G401 (cell line): ENCODE data around the gene BCAT1. TPM values are rescaled to one million over a fixed set of nuclear protein-coding genes. Genes with fewer than 3 reads are reported as not detected.
A peak's percentile ranks its signal among the peaks of the same experiment; 100 is the strongest.
"Not testable (repeated sequence)": the region's sequence is repeated elsewhere in the genome, so short reads cannot be mapped to it uniquely, and the experiment has no call there.

Source experiments
- DNase-seq: peaks from one replicate; pipeline ENCODE4 v3.0.0-alpha.2; 2015; ENCODE audit warnings: low spot score
- in situ Hi-C: cut with HindIII; loops from 2 replicates; pipeline ENCODE4 v1.10.0; 2016; ENCODE audit warnings: low sequenced_read_pairs, mixed read lengths
- total RNA-seq: library from RNA; depleted of rRNA; stranded (reverse); fragments of >200 nt; shearing (Covaris generic); gene quantifications from 2 replicates; pipeline ENCODE4 v1.2.3, GENCODE V29; 2014

BCAT1 gene
- total RNA-seq, 1 experiment from 2014 or later: 0.81 TPM

DNA sequence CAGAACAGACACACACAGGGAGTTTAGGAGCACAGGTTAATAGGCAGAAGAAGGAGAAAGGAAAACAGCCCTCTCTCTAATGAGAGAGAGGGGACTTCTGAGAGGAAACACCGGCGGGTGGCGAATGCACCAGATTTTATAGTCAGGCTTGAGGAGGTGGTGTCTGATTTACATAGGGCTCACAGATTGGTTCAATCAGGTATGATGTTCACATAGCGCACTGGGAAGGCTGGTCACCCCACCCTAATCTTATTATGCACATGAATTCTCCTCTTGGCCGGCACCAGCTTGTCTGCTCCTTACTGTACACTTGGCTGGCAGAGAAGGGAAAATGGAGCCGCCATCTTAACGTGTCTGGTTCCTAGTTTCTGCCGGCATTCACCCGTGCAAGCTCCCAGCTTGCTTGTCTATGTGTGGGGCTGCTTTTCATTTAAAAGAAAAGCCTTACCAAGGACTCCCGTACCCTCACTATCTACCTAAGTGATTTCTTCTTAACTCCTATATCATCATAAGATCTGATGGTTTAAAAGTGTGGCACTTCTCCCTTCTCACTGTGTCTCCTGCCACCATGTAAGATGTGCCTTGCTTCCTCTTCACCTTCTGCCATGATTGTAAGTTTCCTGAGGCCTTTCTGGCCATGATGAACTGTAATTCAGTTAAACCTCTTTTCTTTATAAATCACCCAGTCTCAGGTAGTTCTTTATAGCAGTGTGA is 15.1 kb downstream of the BCAT1 start:
- in situ Hi-C loops: no loop called here
- DNase-seq: no peak

DNA sequence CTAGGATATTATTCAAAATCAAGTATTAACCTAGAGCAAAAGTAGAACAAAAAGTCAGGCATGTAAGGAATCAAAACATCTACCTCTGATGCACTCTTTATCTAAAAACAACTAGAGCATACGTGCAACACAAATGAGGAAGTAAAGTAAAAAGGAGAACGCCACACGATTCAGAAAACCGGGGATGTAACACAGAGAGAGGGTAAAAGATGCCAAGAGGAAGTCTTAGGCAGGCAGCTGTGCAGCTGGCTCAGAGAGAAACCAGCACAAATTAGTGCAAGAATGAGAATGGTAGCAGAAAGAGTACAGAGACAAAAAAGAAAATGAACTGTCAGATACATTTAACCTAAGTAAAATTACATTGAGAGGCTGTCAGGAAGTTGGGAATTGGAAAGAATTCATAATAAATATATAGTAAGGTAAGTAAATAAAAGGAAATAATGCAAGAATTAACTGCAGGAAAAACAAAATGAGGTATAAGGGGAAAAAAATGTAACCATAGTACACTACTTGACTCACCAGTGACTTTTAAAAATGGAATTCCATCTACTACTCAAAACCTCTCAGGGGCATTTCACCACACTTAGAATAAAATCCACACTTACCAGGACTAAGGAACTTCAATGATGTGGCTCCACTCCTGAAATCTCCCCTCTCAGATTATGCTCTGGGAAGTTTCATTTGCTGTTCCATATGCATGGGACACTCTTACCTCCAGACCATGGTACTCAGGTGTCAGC is 17.1 kb downstream of the BCAT1 start:
- no peak for DNase-seq
- in situ Hi-C loops: no loop called here

DNA sequence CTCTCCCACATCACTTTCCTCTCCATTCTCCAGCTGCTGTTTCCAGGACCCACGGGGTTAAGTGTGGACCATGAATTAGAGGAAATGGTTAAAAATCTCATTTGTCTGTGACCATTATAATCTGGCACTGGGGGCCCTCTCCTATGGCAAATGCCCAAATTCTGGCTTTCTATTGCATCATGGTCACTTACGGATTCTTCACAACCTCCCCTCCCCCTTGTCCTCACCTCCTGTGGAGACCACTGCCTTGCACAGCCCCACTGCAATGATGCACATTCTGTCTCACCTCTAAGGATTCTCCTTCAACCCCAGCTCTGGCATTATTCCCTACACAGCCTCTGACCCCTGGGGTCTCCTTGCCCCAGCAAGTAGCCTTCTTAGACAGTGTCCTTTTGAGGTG is 18.9 kb downstream of the BCAT1 start:
- in situ Hi-C loops: no loop called here
- no peak for DNase-seq

DNA sequence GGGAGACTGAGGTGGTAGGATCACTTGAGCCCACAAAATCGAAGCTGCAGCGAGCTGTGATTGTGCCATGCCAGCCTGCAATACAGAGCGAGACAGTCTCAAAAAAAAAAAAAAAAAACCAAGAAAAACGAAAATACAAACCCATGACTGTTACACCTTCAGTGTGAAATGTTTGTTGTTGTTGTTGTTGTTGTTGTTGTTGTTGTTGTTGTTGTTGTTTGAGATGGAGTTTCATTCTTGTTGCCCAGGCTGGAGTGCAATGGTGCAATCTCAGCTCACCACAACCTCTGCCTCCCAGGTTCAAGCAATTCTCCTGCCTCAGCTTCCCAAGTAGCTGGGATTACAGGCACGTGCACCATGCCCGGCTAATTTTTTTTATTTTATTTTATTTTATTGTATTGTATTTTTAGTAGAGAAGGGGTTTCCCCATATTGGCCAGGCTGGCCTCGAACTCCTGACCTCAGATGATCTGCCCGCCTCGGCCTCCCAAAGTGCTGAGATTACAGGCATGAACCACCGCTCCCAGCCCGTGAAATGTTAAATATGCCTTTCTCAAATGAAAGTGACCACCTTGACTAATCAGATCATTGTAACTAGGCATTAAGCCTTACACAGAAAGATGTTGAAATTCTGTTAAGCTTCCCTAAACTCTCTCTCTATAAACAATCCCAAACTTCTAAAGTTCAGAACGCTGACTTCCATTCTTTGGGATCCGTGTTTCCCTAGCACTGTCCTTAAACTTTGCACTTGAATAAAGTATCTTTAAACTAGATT is 20.2 kb downstream of the BCAT1 start:
- DNase-seq, in situ Hi-C loops: not testable (repeated sequence)

DNA sequence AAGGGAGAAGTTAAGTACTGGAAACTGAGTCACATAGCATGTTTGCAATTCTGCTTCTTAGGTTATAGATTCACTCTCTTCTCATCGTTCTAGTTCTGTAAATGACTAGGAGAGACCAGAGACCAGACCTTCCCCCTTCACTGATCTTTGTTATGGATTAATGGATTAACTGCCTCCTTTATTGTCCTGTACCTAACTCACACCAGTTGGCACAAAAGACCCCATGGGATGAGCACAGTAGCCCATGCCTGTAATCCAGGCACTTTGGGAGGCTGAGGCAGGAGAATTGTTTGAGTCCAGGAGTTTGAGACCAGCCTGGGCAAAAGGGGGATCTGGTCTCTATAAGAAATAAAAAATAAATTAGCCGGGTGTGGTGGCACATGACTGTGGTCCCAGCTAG is 20.8 kb downstream of the BCAT1 start:
- no peak for DNase-seq
- in situ Hi-C loops: no loop called here

DNA sequence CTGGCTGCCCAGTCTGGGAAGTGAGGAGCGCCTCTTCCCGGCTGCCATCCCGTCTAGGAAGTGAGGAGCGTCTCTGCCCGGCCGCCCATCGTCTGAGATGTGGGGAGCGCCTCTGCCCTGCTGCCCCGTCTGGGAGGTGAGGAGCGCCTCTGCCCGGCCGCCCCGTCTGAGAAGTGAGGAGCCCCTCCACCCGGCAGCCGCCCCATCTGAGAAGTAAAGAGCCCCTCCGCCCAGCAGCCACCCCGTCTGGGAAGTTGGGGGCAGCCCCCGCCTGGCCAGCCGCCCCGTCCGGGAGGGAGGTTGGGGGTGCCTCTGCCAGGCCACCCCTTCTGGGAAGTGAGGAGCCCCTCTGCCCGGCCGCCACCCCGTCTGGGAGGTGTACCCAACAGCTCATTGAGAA is 22.8 kb downstream of the BCAT1 start:
- DNase-seq, in situ Hi-C loops: not testable (repeated sequence)

DNA sequence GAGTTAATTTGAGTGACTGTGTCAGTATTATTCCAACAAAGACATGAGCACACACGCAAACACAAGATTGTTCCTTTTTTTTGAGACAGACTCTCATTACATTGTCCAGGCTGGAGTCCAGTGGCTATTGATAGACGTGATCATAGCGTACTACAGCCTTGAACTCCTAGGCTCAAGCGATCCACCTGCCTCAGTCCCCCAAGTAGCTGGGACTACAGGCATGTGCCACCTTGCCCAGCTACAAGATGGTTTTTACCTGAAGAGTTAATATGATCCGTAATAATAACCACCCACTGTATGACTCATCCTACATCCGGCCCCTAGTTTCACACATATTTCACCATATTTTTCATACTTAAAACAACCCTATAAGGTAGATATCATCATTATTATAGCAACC is 26.8 kb downstream of the BCAT1 start:
- in situ Hi-C loops: no loop called here
- no peak for DNase-seq

DNA sequence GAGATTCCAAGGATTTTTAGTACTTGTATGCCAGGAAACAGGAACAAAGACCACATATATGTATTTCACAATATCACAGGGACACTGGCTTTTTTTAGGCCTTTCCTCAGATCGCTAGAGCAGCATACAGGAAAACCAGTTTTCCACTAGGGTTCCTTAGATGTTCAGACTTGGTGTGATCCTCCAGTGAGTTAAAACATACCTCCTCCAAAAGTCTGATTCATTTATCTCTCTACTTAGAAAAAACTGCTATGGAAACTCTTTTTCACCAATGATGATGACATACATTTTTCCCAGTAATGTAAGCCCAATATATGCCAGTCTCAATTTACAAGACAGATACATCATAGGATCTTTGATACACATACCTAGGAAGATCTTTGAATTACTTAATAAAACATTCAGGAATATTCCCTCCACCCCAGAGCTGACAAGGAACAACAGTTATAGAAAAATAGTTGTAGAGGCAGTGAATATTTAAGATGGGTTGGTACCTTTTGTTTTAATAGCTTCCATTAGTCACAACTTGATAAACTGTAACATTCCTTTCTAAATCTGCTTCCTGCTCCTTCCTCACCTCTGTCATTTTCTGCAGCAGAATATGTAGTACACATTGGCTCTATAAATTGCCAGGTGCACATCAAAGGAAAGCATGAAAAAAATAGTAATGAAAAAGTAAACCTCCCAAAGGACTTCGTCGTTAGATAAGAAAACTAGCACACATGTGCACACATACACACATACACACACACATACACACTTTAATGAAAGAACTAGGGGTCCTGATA is 27.5 kb downstream of the BCAT1 start:
- no peak for DNase-seq
- in situ Hi-C loops: no loop called here

DNA sequence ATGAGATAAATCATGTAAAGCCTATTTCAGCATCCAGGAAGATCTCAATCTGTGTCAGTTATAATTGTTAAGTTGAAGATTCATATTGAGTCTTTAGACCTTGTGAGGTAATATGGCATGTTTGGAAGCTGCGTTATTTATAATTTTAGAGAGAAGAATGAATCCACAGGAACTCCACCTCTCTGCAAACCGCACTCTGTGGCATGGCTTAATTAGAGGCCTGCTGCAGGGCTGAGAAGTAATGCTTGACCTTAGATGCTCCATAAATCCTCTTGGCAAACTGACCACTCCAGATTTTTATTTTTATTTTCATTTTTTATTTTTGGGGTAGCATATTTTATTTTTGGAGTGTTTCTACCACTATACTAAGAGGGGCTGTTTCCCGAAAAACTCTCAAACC is 28.8 kb downstream of the BCAT1 start:
- in situ Hi-C loops: no loop called here

DNA sequence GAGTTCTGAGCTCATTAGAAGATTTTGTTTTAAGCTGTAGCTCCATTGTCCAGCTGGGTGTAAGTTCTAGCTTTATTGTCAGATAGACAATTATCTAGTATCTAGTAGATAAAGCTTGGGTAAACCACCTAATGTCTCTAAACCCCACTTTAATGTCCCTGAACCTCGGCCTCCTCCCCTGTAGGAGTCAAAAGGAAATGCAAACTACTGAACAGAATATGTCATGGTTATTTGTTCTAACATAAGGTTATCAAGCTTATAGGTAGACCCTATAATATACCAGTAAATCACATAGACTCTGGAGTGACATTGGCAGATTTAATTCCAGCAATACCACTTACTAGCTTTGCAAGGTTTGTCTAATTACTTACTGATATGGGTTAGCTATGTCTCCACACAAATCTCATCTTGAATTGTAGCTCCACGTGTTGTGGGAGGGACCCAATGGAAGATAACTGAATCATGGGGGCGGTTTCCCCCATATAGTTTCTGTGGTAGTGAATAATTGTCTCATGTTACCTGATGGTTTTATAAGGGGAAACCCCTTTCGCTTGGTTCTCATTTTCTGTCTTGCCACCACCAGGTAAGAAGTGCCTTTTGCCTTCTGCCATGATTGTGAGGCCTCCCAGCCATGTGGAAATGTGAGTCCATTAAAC is 29.4 kb downstream of the BCAT1 start:
- DNase-seq: no peak
- in situ Hi-C loops: no loop called here

More for the DNA sequence above, 28.8 kb downstream of the BCAT1 start:
- no peak for DNase-seq

DNA sequence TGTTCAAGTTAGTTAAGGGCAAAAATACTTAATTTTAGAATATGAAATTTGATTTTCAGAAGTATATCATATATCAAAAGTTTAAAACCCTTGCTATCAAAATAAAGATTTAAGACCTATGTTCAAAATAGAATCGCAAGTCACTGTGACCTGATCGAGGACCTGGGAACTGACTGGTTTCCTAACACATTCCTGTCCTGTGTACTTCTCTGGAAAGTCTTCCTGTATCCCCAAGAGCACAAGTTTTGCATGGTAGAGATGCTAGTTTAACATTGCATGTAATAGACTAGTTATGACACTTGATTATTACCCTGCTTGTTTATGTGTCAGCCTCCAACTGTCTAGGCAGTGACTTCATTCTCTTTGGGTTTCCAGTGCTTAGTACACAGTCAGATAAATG is 30.3 kb downstream of the BCAT1 start:
- DNase-seq: no peak
- in situ Hi-C loops: no loop called here

DNA sequence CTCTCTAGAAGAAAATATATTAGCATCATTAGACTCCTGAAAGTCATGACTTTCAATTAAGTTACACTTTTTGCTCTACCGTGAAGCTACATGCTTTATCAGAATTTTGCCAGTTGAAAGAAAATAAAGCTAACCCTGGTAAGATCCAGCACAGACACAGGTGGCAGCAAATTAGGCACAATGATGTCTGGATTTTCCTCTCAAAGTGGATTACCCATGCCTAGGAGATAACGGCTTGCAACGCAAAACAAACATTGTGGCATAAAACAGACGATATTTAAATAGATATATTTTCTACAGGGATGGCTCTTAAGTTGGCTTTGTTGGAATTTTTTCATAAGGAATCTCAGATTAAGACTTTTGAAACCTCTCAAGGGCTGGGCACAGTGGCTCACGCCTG is 33.4 kb downstream of the BCAT1 start:
- in situ Hi-C loops: no loop called here

DNA sequence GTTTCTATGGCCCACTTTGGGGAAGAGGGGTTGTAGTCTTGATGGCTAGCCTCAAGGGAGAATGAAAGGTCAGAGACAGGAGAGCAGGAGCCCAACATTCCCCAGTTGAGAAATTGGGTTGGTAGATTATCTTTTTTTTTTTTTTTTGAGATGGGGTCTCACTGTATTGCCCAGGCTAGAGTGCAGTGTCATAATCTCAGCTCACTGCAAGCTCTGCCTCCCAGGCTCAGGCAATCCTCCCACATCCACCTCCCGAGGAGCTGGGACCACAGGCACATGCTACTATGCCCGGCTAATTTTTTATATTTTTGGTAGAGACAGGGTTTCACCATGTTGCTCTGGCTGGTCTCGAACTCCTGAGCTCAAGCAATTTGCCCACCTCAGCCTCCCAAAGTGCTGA is 34.9 kb downstream of the BCAT1 start:
- no peak for DNase-seq
- in situ Hi-C loops: no loop called here

More for the DNA sequence above, 33.4 kb downstream of the BCAT1 start:
- no peak for DNase-seq

DNA sequence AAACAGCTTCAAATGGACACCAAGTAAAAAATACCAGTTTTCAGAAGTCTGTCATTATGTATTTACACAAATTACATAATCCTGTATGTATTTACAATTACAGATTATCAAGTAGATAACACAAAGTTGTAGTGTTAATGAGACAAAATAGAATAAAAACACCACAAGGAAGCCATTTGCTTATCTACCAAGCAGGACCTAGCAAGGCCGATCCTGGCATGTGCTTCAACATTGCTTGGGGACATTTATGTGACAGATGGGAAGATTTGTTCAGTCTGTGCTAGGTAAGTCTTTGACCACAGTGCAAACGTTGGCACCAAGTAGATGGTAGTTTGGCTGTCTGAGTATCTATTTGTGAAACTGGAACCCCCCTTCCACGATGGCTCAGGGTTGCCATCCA is 35.8 kb downstream of the BCAT1 start:
- in situ Hi-C loops: no loop called here
- peak; percentile 18 for DNase-seq

DNA sequence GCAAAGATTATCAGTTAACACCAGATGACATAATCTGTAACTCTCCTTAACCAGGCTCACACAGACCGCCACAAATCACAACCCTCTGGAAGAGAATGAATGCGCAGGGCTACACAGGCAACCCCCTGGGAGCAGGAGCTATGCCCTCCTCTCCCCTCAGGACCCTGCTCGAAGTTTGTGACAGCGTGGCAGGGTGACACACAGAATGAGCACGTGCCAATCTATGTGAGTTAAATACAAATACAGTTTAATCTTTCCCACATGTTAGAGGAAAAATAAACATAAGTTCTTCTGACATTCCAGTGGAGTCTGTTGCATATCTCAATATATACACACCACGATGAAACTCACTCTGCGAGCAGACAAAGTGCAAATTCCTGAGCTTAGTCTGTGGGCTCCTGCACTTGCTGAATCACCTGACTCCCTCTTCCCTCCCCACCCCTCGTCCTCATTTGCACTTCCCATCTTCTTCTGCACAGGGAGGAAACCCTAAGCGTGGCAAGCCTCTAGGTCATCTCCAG is 37.6 kb downstream of the BCAT1 start:
- in situ Hi-C loops: no loop called here
- DNase-seq: no peak

DNA sequence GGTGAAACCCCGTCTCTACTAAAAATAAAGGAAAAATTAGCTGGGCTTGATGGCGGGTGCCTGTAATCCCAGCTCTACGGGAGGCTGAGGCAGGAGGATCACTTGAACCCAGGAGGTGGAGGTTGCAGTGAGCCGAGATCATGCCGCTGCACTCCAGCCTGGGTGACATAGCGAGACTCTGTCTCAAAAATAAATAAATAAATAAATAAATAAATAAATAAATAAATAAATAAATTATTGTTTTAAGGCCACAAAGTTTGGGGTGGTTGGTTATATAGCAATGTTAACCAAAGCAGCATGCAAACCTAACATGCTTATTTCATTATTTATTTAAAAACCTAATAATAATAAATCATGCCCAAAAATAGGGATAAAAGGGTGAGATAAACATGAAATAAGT is 38.7 kb downstream of the BCAT1 start:
- in situ Hi-C loops, DNase-seq: not testable (repeated sequence)

DNA sequence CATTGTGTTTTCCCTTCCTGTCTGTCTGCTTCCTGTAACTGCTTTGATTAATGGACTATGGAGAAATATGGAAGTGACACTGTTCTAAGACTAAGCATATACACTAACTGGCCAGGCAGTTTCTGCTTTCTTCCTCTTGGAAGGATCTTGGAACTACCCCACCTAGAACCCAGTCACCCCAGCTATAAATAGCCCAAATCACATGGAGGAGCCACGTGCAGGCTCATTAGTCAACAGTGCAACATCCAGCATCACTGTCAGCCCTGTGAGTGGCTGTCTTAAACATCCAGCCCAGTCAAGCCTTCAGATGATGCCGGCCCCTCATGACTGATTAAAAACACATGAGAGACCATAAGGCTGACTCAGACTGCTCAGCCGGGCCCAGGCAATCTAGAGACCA is 39.2 kb downstream of the BCAT1 start:
- no peak for DNase-seq
- in situ Hi-C loops: no loop called here

DNA sequence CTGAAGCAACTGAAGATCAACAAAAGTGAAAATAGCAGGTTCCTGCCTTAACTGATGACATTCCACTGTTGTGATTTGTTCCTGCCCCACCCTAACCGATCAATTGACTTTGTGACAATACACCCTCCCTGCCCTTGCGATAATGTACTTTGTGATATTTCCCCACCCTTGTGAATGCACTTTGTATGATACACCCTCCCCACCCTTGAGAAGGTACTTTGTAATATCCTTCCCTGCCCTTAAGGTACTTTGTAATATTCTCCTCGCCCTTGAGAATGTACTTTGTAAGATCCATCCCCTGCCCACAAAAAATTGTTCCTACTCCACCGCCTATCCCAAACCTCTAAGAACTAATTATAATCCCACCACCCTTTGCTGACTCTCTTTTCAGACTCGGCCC is 41.4 kb downstream of the BCAT1 start:
- no peak for DNase-seq
- in situ Hi-C loops: no loop called here

DNA sequence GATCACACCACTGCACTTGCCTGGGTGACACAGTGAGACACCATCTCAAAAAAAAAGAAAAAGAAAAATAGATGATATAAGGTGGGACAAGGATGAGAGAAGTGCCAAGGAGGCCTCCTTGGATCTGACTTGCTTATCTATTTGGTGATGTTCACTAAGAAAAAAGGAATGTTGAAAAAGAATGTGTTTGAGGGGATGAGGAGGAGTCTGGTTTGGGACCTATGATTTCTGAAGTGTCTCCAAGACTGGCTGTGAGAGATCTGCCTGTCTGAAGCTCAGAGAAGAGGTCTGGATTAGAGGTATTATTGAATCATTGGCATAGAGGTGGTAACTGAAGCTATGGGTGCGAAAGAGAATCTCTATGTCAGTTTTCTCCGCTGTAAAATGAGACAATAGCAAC is 42.8 kb downstream of the BCAT1 start:
- no peak for DNase-seq
- in situ Hi-C loops: no loop called here
